Hair follicular keratinocyte (primary cell): ENCODE data around the gene NCF4. TPM values are rescaled to one million over a fixed set of nuclear protein-coding genes. Genes with fewer than 3 reads are reported as not detected.

ENCODE experiments used
- total RNA-seq: library from RNA; depleted of rRNA; stranded (reverse); fragments of >200 nt; gene quantifications from 2 replicates; pipeline ENCODE4 v1.2.3, GENCODE V29; 2015

Gene NCF4
- total RNA-seq: 0.76 TPM in 1 of 2 replicates, not detected in the other

DNA sequence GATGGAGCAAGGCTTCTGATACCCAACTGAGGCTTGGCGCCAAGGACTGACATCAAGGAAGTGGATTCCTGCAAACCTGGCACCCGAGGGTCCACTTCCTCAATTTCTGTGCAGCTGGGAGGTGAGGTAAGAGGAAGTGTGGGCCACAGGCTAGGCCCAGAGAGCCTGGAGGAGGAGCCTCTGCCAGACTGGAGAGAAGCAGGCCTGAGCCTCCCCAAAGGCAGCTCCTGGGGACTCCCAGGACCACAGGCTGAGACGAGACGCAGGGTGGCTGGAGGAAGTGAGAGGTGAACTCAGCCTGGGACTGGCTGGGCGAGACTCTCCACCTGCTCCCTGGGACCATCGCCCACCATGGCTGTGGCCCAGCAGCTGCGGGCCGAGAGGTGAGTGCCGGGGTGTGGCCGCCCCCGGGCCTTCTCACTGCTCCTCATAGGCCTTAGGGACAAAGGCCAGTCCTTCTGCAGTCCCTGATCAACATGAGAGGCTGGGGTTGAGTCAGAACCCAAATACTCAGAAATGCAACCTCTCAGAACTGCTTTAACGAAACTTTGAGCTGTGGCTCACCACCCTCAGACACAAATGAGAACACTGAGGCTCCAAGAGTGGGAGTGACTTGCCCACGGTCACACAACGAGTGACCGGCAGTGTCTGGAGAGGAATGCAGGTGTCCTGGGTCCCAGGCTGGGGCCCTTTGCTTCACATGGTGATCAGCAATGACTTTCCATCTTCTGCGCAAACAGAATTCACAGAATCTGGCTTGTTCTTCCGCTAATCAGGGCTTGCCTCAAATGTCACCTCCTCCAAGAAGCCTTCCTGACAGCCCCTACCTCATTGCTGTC is at the start of gene NCF4:
NCF4 (plus strand) TSS at position 186 of the 839 bp plus-strand sequence; CDS start at position 352, 166 bp downstream.

GRCh38 chr22:36816636-36817524 is 43.9 kb upstream of the NCF4 start, which contains the start of gene PVALB:
TSS of gene PVALB (minus strand) at chr22:36817035. CDS start at chr22:36817005, 30 bp downstream.

DNA sequence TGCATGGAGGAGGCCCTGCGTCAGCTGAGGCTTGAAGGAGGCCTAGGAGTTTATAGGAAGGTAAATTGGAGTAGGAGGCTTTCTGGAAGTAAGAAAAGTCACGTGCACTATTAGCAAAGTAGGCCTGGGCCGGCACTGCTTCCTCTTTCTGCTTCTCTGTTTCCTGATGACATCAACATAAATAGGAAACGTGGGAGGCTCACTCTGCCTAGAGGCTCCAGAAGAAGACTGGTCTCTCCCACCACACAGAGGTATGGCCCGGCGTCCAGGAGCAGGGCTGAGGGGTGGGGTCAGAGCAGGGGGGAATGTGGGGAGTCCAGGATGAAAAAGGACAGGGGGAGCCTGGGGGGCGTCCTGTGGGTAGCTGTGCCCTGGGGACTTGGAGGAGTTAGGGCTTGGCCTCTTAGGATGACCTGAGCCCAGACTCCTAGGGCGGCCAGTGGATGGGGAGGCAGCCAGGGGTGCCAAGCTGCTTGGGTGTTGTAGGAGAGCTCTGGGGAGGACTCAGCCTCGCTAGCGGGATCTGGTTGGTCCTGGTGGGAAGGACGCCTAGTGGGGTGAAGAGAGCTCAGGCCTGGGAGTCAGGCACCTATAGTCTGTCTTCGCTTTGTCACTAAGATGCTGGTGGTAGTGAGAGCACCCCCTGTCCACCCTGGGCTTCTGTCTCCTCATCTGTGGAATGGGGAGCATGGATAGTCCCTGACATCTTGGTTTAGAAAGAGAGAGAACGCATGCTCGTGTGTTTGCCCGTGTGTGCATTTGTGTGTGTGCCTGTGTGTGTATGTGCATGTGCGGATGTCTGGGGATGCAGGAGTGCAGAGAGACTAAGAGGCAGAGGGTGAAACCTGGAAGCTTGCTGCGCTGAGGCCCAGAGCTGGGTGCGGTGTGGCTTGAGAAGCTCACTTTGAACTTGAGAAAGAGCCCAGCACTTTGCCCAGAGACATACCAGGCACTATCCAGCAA is 52.9 kb downstream of the NCF4 start, which contains the start of gene CSF2RB:
CSF2RB (plus strand) TSS at position 202 of the 963 bp plus-strand sequence. CDS start 8,580 bp downstream, outside the sequence.

Other genes starting within 250 kb of the NCF4 start
- gene CACNG2, start 157.3 kb upstream of the NCF4 start, total RNA-seq: not detected in 2 replicates
- gene IFT27, start 84.9 kb upstream of the NCF4 start, total RNA-seq: 12.2 and 14.2 TPM in 2 replicates
- not detected in 2 replicates for gene PVALB, start 44.0 kb upstream of the NCF4 start, total RNA-seq
- not detected in 2 replicates for gene CSF2RB, start 52.6 kb downstream of the NCF4 start, total RNA-seq
- 39.5 and 42.4 TPM in 2 replicates for gene TST, start 158.4 kb downstream of the NCF4 start, total RNA-seq
- gene MPST, start 158.7 kb downstream of the NCF4 start, total RNA-seq: 203 and 213 TPM in 2 replicates
- 19.0 and 22.7 TPM in 2 replicates for gene KCTD17, start 190.7 kb downstream of the NCF4 start, total RNA-seq
- not detected in 2 replicates for gene TMPRSS6, start 248.7 kb downstream of the NCF4 start, total RNA-seq